ENCODE results near the gene PPFIBP1. TPM values are rescaled to one million over a fixed set of nuclear protein-coding genes. Genes with fewer than 3 reads are reported as not detected.

PPFIBP1 gene
- total and polyA plus RNA-seq, 2 of the 13 experiments (the other 11 are each of a cell fraction or from before 2014, with no cell fraction given): 16.2 to 21.8 TPM

- TF ChIP-seq SIN3B (IDR thresholded peaks at IDR 0.05; ENCODE audit: low read length) (no peak), SKI (IDR thresholded peaks at IDR 0.05; ENCODE audit: partially characterized antibody) (peak; percentile 44), ZNF296 (CRISPR knock-in tag; conservative IDR thresholded peaks at IDR 0.05) (no peak), KDM5B (CRISPR knock-in tag; IDR thresholded peaks at IDR 0.05; ENCODE audit: borderline replicate concordance) (peak; percentile 67; the same call in 1 of the 2 replicates), MAF1 (CRISPR knock-in tag; IDR thresholded peaks at IDR 0.05; ENCODE audit: borderline replicate concordance) (no peak), SAP130 (CRISPR knock-in tag; IDR thresholded peaks at IDR 0.05; ENCODE audit: low read depth) (peak; percentile 93), ZNF484 (CRISPR knock-in tag; IDR thresholded peaks at IDR 0.05; ENCODE audit: borderline replicate concordance, low read depth) (no peak), HMGA1 (CRISPR knock-in tag; conservative IDR thresholded peaks at IDR 0.05) (no peak), LCORL (IDR thresholded peaks at IDR 0.05) (no peak), LCORL (CRISPR knock-in tag; IDR thresholded peaks at IDR 0.05) (peak; percentile 98), ZBTB1 (CRISPR knock-in tag; IDR thresholded peaks at IDR 0.05; ENCODE audit: borderline replicate concordance) (no peak), PPARG (CRISPR knock-in tag; conservative IDR thresholded peaks at IDR 0.05) (peak; percentile 85), SNAPC4 (CRISPR knock-in tag; IDR thresholded peaks at IDR 0.05) (0 out of 2 replicates have a peak, but pooled peaks have one; percentile 58), RBM22 (optimal IDR thresholded peaks at IDR 0.05; ENCODE audit: low read length) (no peak), MYC (CRISPR knock-in tag; IDR thresholded peaks at IDR 0.05; ENCODE audit: borderline replicate concordance) (peak; percentile 81; the same call in 1 of the 2 replicates), ZMAT3 (CRISPR knock-in tag; conservative IDR thresholded peaks at IDR 0.05) (peak; percentile 70; the same call in 1 of the 2 replicates), EP300 (IDR thresholded peaks at IDR 0.05; ENCODE audit: low read depth in 2 of 2, low read length in 2 of 2) (peak; percentile 91 to 92; a peak in 3 of 4 replicates), EP300 (CRISPR knock-in tag; IDR thresholded peaks at IDR 0.05; ENCODE audit: borderline replicate concordance) (peak; percentile 89), ARNT (IDR thresholded peaks at IDR 0.05) (no peak), ONECUT2 (CRISPR knock-in tag; IDR thresholded peaks at IDR 0.05) (no peak), MEIS1 (CRISPR knock-in tag; IDR thresholded peaks at IDR 0.05; ENCODE audit: borderline replicate concordance) (peak; percentile 69; the same call in 1 of the 2 replicates), ZNF512 (CRISPR knock-in tag; IDR thresholded peaks at IDR 0.05) (no peak; the same call in 1 of the 2 replicates), EZH2 (conservative IDR thresholded peaks at IDR 0.05; ENCODE audit: low read depth, low read length) (no peak), BATF2 (CRISPR knock-in tag; IDR thresholded peaks at IDR 0.05) (no peak)
These were observed 26.0 kb downstream of the PPFIBP1 start (continued) for GRCh38 chr12:27549801-27550652.
